Activated B cell treated with CpG ODN at 0.5 μM for 24 hours (primary cell): ENCODE data around the gene SAMD1. TPM values are rescaled to one million over a fixed set of nuclear protein-coding genes. Genes with fewer than 3 reads are reported as not detected.

Source experiments
- ATAC-seq: fragments of 200-7000 bp; cut with Tn5 transposase; one replicate; pipeline ENCODE4 v1.10.0; 2021; ENCODE audit warnings: low read depth, mild to moderate bottlenecking, moderate library complexity
- CTCF ChIA-PET: fragments of 350-600 bp; sonication (Branson Sonifier 250); formaldehyde crosslinking; loops from one replicate; lab custom pipeline; 2021; ENCODE audit warnings: antibody characterized with exemption; lab: Charles Lee
- POLR2A ChIA-PET: fragments of 350-600 bp; sonication (Branson Sonifier 250); formaldehyde crosslinking; loops from one replicate; lab custom pipeline; 2021; ENCODE audit warnings: antibody characterized with exemption; lab: Charles Lee
- DNase-seq: peaks from one replicate; pipeline ENCODE4 v3.0.0; 2022
- H3K27ac Mint-ChIP-seq: one replicate; pipeline ENCODE4 v1.8.0; 2020; ENCODE audit warnings: mixed read lengths
- H3K27me3 Mint-ChIP-seq: one replicate; pipeline ENCODE4 v1.8.0; 2021; ENCODE audit warnings: mixed read lengths
- H3K36me3 Mint-ChIP-seq: one replicate; pipeline ENCODE4 v1.8.0; 2021; ENCODE audit warnings: low read depth, mixed read lengths
- H3K4me1 Mint-ChIP-seq: one replicate; pipeline ENCODE4 v1.8.0; 2021; ENCODE audit warnings: mixed read lengths
- H3K4me3 Mint-ChIP-seq: one replicate; pipeline ENCODE4 v1.8.0; 2020; ENCODE audit warnings: mild to moderate bottlenecking, mixed read lengths
- H3K9me3 Mint-ChIP-seq: one replicate; pipeline ENCODE4 v1.8.0; 2020; ENCODE audit warnings: mixed read lengths
- CTCF ChIP-seq: fragments of 200-600 bp; IDR thresholded peaks from one replicate; pipeline ENCODE4 v1.8.0; 2022; ENCODE audit warnings: antibody characterized with exemption, mild to moderate bottlenecking
- intact Hi-C: fragments of 100-400 bp; cut with micrococcal nuclease; formaldehyde crosslinking; loops from one replicate; pipeline ENCODE4 v1.15.1; 2024
- total RNA-seq: library from RNA; stranded (reverse); gene quantifications from 2 replicates; pipeline ENCODE4 v1.2.3, GENCODE V29; 2022

SAMD1 gene
- total RNA-seq, 1 donor from 2014 or later: 32.7 TPM

GRCh38 chr19:14059652-14060155, 30.8 kb downstream of the SAMD1 start:
- ATAC-seq (no peak), DNase-seq (no peak)
- no peak for TF ChIP-seq CTCF
- no peak overlapping the region for H3K27ac Mint-ChIP-seq
- H3K4me3 Mint-ChIP-seq: no peak overlapping the region
- ChIA-PET CTCF (interaction anchor here (1.1 to 1.5 kb wide), 11 partner anchors 9 to 178 kb away, joined by 3 to 9 read pairs (median 4); partner anchors contain the start of genes IL27RA, MISP3 and PRKACA), POLR2A (interaction anchor here (0.8 to 1.6 kb wide), 2 partner anchors 12 to 177 kb away, joined by 3 read pairs; partner anchors contain the start of gene MISP3)
- H3K36me3 Mint-ChIP-seq: no peaks in the 10 kb centered on the region
- intact Hi-C loops: no loop called here
- peaks cover 39% of the 10 kb centered on the region for H3K27me3 Mint-ChIP-seq
- H3K9me3 Mint-ChIP-seq: no peaks in the 10 kb centered on the region
- peaks cover 18% of the 10 kb centered on the region for H3K4me1 Mint-ChIP-seq

GRCh38 chr19:14059093-14059480, 31.5 kb downstream of the SAMD1 start:
- no peak overlapping the region for H3K4me3 Mint-ChIP-seq
- POLR2A ChIA-PET: interaction anchor here (0.5 to 1.6 kb wide), 3 partner anchors 10 to 177 kb away, joined by 3 to 9 read pairs (median 3); partner anchors contain the start of gene MISP3

GRCh38 chr19:14058182-14059092, 32.1 kb downstream of the SAMD1 start:
- H3K27me3 Mint-ChIP-seq: peaks cover 39% of the 10 kb centered on the region
- H3K27ac Mint-ChIP-seq: no peak overlapping the region
- intact Hi-C loops: no loop called here
- no peaks in the 10 kb centered on the region for H3K9me3 Mint-ChIP-seq
- no peak for TF ChIP-seq CTCF
- H3K36me3 Mint-ChIP-seq: no peaks in the 10 kb centered on the region
- ATAC-seq (no peak), DNase-seq (no peak)
- ChIA-PET POLR2A (interaction anchor here (0.5 to 0.8 kb wide), 3 partner anchors 9 to 176 kb away, joined by 3 to 9 read pairs (median 7); no protein-coding TSS in a partner anchor), CTCF (interaction anchor here (1.3 to 1.8 kb wide), 7 partner anchors 10 to 176 kb away, joined by 4 to 9 read pairs (median 6); partner anchors contain the start of gene MISP3)
- no peak overlapping the region for H3K4me3 Mint-ChIP-seq
- H3K4me1 Mint-ChIP-seq: peaks cover 18% of the 10 kb centered on the region

More at GRCh38 chr19:14059093-14059480, 31.5 kb downstream of the SAMD1 start:
- no peak for TF ChIP-seq CTCF
- CTCF ChIA-PET: interaction anchor here (1.1 to 1.8 kb wide), 10 partner anchors 9 to 177 kb away, joined by 3 to 9 read pairs (median 4); partner anchors contain the start of genes IL27RA and MISP3
- H3K9me3 Mint-ChIP-seq: no peaks in the 10 kb centered on the region
- peaks cover 18% of the 10 kb centered on the region for H3K4me1 Mint-ChIP-seq
- intact Hi-C loops: no loop called here
- peak; percentile 35 for DNase-seq
- ATAC-seq: peak; percentile 68
- no peaks in the 10 kb centered on the region for H3K36me3 Mint-ChIP-seq
- peaks cover 39% of the 10 kb centered on the region for H3K27me3 Mint-ChIP-seq
- H3K27ac Mint-ChIP-seq: no peak overlapping the region

- Mint-ChIP-seq H3K4me1 (peaks cover 18% of the 10 kb centered on the region), H3K4me3 (peak overlapping the region; percentile 24)
- intact Hi-C loops: no loop called here
These were observed 33.7 kb downstream of the SAMD1 start for GRCh38 chr19:14056741-14057356.

More at GRCh38 chr19:14056741-14057356, 33.7 kb downstream of the SAMD1 start:
- Mint-ChIP-seq H3K9me3 (no peaks in the 10 kb centered on the region), H3K36me3 (peaks cover 12% of the 10 kb centered on the region), H3K27me3 (peaks cover 37% of the 10 kb centered on the region), H3K27ac (no peak overlapping the region)
- CTCF ChIA-PET: interaction anchor here (1.2 kb wide), 1 partner anchor 14 kb away, joined by 3 read pairs; no protein-coding TSS in a partner anchor
- POLR2A ChIA-PET: interaction anchor here (0.6 to 1.4 kb wide), 3 partner anchors 25 to 176 kb away, joined by 4 to 5 read pairs (median 4); partner anchors contain the start of gene IL27RA
- no peak for DNase-seq
- TF ChIP-seq CTCF: no peak
- ATAC-seq: no peak
